GM19452 (cell line): ENCODE data around the gene PEAR1.

Source experiments
- ATAC-seq: cut with Tn5 transposase; IDR thresholded peaks from one replicate; pipeline ENCODE4 v1.9.1; 2021; ENCODE audit not compliant: unreplicated experiment

PEAR1 gene

GRCh38 chr1:156893048-156893953 is at the start of gene PEAR1:
TSS of gene PEAR1 (plus strand) at chr1:156893718. CDS start at chr1:156903927, 10,209 bp downstream.
- ATAC-seq, result no peak

- no peak for ATAC-seq
These were observed 49.4 kb upstream of the PEAR1 start for GRCh38 chr1:156844102-156844501.

- ATAC-seq, result no peak
These were observed 48.9 kb upstream of the PEAR1 start for GRCh38 chr1:156844638-156845037.

GRCh38 chr1:156845055-156845952 is 48.2 kb upstream of the PEAR1 start:
- no peak for ATAC-seq

GRCh38 chr1:156845953-156846545 is 47.5 kb upstream of the PEAR1 start:
- no peak for ATAC-seq

- no peak for ATAC-seq
These were observed 46.9 kb upstream of the PEAR1 start for GRCh38 chr1:156846643-156847042.

GRCh38 chr1:156847591-156848460 is 45.7 kb upstream of the PEAR1 start:
- no peak for ATAC-seq

GRCh38 chr1:156848461-156849150 is 44.9 kb upstream of the PEAR1 start:
- no peak for ATAC-seq

GRCh38 chr1:156849151-156849496 is 44.4 kb upstream of the PEAR1 start:
- ATAC-seq, result no peak

- ATAC-seq, result no peak
These were observed 41.6 kb upstream of the PEAR1 start for GRCh38 chr1:156851779-156852417.

GRCh38 chr1:156852418-156852874 is 41.1 kb upstream of the PEAR1 start:
- no peak for ATAC-seq

- no peak for ATAC-seq
These were observed 39.8 kb upstream of the PEAR1 start for GRCh38 chr1:156853761-156854160.

- no peak for ATAC-seq
These were observed 38.9 kb upstream of the PEAR1 start for GRCh38 chr1:156854634-156855033.

- ATAC-seq, result no peak
These were observed 37.2 kb upstream of the PEAR1 start for GRCh38 chr1:156856282-156856785.

- ATAC-seq, result no peak
These were observed 36.0 kb upstream of the PEAR1 start for GRCh38 chr1:156857532-156857931.

GRCh38 chr1:156858555-156858956 is 35.0 kb upstream of the PEAR1 start:
- no peak for ATAC-seq

GRCh38 chr1:156858959-156859522 is 34.5 kb upstream of the PEAR1 start, which contains the start of gene INSRR:
TSS of gene INSRR (minus strand) at chr1:156859117. CDS start at chr1:156858621, 496 bp downstream.
- ATAC-seq, result no peak

GRCh38 chr1:156859523-156860112 is 33.9 kb upstream of the PEAR1 start:
- ATAC-seq, result no peak
